Stimulated activated CD4-positive, alpha-beta T cell treated with anti-CD3 and anti-CD28 coated beads, Interleukin-2, amount 100 ng/mL, for 24 hours (primary cell): ENCODE data around the gene PTRH2.

Experiments
- DNase-seq, 2 donors: peaks; one replicate each; pipeline ENCODE4 v3.0.0-alpha.2; 2020

The PTRH2 gene

GRCh38 chr17:59716427-59716826, 9.2 kb upstream of the PTRH2 start:
- DNase-seq = no peak

DNA sequence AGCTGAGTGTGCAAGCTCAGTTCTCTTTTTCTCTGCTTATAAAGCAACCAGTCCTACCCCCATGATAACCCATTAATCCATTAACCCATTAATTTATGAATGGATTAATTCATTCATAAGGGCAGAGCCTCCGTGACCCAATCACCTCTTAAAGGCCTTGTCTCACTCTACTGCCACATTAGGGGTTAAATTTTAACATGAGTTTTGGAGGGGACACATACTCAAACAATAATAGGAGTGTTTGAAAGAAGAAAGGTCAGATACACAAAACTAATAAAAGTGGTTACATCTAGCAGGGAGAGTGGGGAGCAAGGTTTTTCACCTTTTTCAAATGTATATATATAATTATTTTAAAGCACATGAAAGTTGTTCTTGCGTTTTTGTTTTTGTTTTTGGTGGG, 7.0 kb upstream of the PTRH2 start:
- no peak for DNase-seq

DNA sequence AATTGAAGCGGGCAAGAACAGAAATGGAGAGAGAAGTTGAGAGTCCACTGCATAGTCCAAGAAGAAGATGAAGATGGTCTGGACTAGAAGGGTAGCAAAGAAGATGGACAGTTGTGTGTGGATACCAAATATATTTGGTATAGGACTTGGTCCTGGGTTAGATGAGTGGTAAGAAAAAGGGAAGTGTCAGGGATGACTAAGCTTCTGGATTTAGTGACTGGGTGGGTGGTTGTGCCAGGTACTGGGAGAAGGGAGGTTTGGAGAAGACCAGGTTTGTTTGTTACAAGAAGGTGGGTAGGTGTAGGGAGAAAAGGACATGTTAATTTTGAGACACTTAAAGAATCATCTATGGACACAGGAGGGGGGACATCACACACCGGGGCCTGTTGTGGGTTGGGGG, 5.6 kb upstream of the PTRH2 start:
- DNase-seq = no peak

- no peak for DNase-seq
Observed at GRCh38 chr17:59711936-59712335, 4.7 kb upstream of the PTRH2 start.

GRCh38 chr17:59707971-59708430, 771 bp upstream of the PTRH2 start:
- no peak for DNase-seq

- no peak for DNase-seq
Observed at GRCh38 chr17:59702304-59702703, 4.9 kb downstream of the PTRH2 start.

- no peak for DNase-seq
Observed at GRCh38 chr17:59699786-59700185, 7.4 kb downstream of the PTRH2 start.

- DNase-seq = no peak
Observed at GRCh38 chr17:59699218-59699617, 8.0 kb downstream of the PTRH2 start.

DNA sequence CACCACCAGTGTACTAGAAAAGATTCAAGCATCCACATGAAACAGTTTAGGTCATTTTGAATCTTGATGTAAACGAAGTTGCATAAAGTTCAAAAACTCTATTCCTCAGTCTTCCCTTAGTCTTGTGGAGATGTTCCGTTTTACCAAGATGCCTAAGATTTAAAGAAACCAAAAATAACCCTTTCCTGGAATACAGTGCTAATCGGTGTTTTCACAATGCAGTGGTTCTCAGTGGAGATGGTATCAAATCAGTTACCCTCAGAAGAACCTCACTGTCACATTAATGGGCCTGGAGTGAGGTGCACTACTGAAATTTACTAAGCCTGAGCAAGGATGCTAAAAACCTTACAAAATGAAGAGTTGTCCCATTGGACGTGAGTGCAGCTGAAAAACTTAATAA, 9.1 kb downstream of the PTRH2 start:
- DNase-seq = no peak

DNA sequence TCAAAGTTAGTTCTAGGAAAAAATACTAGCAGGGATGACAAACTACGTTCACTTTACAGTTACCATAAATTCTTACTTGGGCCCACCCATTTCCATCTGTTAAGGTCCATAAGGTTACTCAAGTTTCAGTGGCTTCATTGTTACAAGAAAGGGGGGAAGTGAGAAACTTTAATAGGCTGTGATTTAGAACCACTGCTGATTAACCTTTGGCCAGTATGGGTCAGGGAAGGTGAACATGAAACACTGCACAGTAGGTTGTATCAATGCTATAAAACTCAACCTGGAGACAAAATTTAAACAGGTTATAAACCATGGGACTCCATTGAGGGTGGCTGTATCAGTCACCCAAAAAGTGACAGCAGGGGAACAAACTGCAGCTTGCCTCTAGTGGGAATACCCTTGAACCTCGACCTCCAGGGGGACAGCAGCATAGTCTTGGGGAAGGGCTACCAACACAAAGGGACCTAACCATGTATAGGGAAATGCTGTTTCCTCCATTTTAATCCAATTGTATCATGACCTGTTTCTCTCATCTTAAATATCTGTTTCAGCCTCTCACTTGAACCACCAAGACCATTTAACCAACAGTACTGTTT, 10.4 kb downstream of the PTRH2 start:
- no peak for DNase-seq

- DNase-seq = no peak
Observed at GRCh38 chr17:59695945-59696681, 11.1 kb downstream of the PTRH2 start.

DNA sequence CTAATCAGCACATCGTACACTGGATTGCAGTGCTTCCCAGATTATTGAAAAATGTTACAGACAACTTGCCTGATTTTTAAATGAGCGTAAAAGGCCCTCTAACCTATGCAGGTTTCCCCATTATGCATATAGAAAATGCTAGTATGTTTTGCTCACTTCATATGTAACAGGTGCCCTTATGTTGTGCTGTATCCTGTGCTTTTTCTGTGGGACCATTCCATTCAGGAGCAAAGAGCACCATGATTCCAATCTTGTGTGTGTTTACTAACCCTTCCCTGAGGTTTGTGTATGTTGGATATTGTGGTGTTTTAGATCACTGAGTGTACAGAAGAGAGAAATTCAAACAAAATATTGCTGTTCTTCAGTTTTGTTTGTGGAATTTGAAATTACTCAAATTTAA, 12.9 kb downstream of the PTRH2 start:
- no peak for DNase-seq

DNA sequence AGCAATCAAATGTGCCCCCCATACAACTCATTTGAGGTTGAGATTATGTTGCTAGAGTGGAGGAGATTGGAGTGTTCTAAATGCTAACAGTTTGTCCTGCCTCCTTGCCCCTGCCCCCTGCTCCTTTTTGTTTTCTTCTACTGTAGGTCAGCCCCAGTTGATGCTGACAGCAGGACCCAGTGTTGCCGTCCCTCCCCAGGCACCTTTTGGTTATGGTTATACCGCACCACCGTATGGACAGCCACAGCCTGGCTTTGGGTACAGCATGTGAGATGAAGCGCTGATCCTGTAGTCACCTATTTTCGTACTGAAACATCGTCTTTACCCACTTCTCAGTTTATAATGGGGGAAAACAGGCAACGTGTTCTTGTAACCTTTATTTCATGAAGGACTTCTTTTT, 13.6 kb downstream of the PTRH2 start:
- DNase-seq = no peak

DNA sequence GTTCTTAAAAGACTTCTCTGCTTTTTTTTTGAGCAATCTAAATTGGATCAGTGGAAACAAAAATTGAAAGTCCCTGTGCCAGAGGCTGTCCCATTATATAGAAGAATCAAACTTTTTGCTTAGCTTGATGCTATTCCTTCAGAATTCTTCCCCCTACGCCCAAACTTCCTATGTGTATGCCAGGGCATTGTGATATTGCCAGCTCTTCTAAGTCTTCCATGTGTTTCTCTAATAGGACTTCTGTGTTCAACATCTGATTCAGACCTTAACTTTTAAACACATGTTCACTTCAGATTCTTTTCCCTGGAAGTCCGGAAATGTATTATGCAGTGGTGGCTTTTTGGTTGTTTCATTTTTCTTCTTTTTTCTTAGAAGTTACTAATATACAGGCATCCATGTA, 18.7 kb downstream of the PTRH2 start:
- no peak for DNase-seq

GRCh38 chr17:59688008-59688407, 19.2 kb downstream of the PTRH2 start:
- DNase-seq = no peak

GRCh38 chr17:59684967-59685366, 22.3 kb downstream of the PTRH2 start:
- no peak for DNase-seq

- no peak for DNase-seq
Observed at GRCh38 chr17:59683283-59683682, 23.9 kb downstream of the PTRH2 start.

DNA sequence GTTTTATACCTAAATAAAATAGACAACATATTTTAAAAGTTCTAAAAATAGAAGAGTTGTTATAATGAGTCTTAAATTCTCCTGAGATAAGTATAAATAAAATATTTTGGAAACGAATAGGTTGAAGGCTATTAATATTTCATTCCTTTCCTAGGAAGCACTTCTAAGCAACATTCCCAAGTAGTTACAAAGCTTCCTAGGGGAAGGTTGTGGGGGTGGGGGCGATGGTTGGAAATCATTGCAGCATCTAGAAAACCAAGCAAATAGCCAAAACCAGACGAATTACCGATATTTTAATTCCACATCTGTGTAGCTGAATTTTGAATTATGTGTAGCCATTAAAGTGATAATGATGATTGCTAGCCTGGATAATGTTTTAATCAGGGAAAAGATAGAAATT, 26.9 kb downstream of the PTRH2 start:
- DNase-seq = no peak

DNA sequence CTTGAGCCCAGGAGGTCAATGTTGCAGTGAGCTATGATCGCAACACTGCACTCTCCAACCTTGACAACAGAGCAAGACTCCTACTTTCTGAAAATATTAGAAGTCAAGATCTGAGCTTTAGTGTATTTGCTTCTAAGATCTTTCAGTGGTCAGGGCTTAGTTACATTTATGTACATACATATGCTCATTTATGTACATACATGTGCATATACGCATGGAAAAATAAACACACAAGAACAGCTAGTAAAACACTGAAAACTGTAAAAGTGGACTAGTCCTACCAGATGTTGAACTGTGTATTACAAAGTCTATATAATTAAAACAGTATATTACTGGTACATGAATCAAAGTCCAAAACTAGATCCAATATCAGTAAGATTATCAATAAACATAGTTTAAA, 28.3 kb downstream of the PTRH2 start:
- no peak for DNase-seq

GRCh38 chr17:59676716-59677115, 30.5 kb downstream of the PTRH2 start:
- DNase-seq = no peak

DNA sequence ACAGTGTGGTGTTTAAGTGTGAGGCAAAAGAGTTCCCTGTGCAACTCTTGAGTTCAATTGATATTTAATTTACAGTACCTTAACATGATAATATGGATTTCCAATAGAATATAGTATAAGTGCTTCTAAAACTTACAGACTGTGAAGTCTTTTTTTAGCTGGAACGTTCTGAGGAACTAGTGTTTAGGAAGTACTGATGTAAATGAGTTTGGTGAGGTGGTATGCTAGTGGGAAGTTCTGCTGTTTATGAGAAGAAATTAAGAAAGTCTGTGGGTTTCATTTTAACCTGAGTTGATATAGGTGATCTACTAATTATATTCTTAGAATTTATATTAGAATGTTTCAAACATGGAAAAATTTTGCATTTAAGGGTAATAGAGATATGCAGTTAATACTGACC, 32.0 kb downstream of the PTRH2 start:
- no peak for DNase-seq

DNA sequence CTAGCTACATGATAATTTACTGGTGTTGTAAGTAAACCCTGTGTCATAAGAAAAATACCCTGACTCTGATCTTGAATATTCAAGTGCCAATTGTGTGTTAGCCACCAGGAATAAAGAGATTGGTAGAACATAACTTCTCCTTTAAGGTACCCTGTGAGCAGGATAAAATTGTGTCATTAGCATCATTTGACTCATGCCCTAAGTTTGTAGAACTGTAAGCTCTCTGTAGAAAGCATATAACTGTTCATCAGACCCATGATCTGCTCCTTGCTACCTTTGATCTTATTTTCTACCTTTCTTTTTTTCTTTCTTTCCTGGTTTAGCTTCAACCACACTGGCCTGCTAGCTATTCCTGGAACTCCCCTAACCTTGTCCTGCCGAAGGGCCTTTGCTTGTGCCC, 35.8 kb downstream of the PTRH2 start:
- DNase-seq = no peak

DNA sequence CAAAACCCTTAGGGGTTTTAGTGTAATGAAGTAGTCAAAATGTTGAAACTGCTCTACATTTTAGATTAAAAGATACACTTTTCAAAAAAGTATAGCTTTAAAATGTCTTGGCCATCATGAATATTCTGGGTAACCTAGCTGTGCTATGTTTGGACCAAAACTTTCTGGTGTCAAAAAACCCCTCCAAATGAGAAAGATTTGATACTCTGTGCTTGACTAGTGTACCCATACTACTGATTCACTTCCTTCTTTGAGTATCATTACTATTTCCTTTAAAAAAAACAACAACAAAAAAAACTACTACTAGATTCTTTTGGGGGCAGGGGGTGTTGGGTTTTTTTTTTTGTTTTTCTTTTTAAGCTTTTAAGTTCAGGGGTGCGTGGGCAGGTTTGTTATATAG, 37.3 kb downstream of the PTRH2 start:
- DNase-seq = no peak

GRCh38 chr17:59669411-59669810, 37.8 kb downstream of the PTRH2 start:
- no peak for DNase-seq

GRCh38 chr17:59668816-59669215, 38.4 kb downstream of the PTRH2 start:
- DNase-seq = no peak
